Stomach (tissue), 4 donors: ENCODE measurements around the gene NEDD4.

ENCODE experiments used
- CTCF ChIP-seq, 7 experiments: fragments of 450-650 bp in 4 of 7; fragments of 200-600 bp in 3 of 7; sonication (generic) in 3 of 7; IDR thresholded peaks; one replicate each; pipeline ENCODE4 v1.5.1; 2016 to 2019; ENCODE audit warnings: antibody characterized with exemption in 7 of 7, control low read depth in 2 of 7, mild to moderate bottlenecking in 1 of 7
- POLR2A ChIP-seq, 4 donors: fragments of 450-650 bp; IDR thresholded peaks; one replicate each; pipeline ENCODE4 v1.6.1; 2016; ENCODE audit warnings: antibody characterized with exemption in 4 of 4, control low read depth in 2 of 4, mild to moderate bottlenecking in 1 of 4, moderate library complexity in 1 of 4
- POLR2AphosphoS5 ChIP-seq, 3 donors: sonication (generic); formaldehyde crosslinking; IDR thresholded peaks; one replicate each; pipeline ENCODE4 v1.6.1; 2016; ENCODE audit warnings: antibody characterized with exemption in 3 of 3

GRCh38 chr15:56032373-56032772 is 39.0 kb upstream of the NEDD4 start:
- no peak for TF ChIP-seq CTCF (IDR thresholded peaks at IDR 0.05)
- TF ChIP-seq POLR2A (IDR thresholded peaks at IDR 0.05): no peak
- TF ChIP-seq POLR2AphosphoS5 (IDR thresholded peaks at IDR 0.05): no peak
